Measurements from ENCODE around the gene ITGAL. TPM values are rescaled to one million over a fixed set of nuclear protein-coding genes. Genes with fewer than 3 reads are reported as not detected.

Gene ITGAL
- total RNA-seq, 2 donors from 2014 or later: 2.0 to 2.6 TPM

- Histone ChIP-seq H3K36me3 (no peaks in the 10 kb centered on the region), H3K9me3 (no peaks in the 10 kb centered on the region), H3K27me3 (no peaks in the 10 kb centered on the region), H3K27ac (no peak overlapping the region), H3K4me3 (no peak overlapping the region), H3K4me1 (no peaks in the 10 kb centered on the region)
- no peak for DNase-seq (ENCODE audit: low spot score)
- no peak for TF ChIP-seq CTCF (IDR thresholded peaks at IDR 0.05)
Observed at GRCh38 chr16:30503403-30504296, 31.1 kb downstream of the ITGAL start.

GRCh38 chr16:30509081-30509765, 36.7 kb downstream of the ITGAL start:
- no peak for TF ChIP-seq CTCF (IDR thresholded peaks at IDR 0.05)
- no peaks in the 10 kb centered on the region for H3K36me3 ChIP-seq

GRCh38 chr16:30510376-30510938, 37.9 kb downstream of the ITGAL start:
- TF ChIP-seq CTCF (IDR thresholded peaks at IDR 0.05): no peak
- Histone ChIP-seq H3K36me3 (no peaks in the 10 kb centered on the region), H3K27ac (no peak overlapping the region), H3K4me3 (no peak overlapping the region), H3K9me3 (no peaks in the 10 kb centered on the region), H3K4me1 (no peaks in the 10 kb centered on the region), H3K27me3 (no peaks in the 10 kb centered on the region)
- no peak for DNase-seq (ENCODE audit: low spot score)

More at GRCh38 chr16:30509081-30509765, 36.7 kb downstream of the ITGAL start:
- Histone ChIP-seq H3K9me3 (no peaks in the 10 kb centered on the region), H3K27me3 (no peaks in the 10 kb centered on the region), H3K27ac (no peak overlapping the region), H3K4me3 (no peak overlapping the region), H3K4me1 (no peaks in the 10 kb centered on the region)
- no peak for DNase-seq (ENCODE audit: low spot score)

- Histone ChIP-seq H3K27ac (no peak overlapping the region), H3K36me3 (no peaks in the 10 kb centered on the region), H3K4me3 (no peak overlapping the region), H3K27me3 (no peaks in the 10 kb centered on the region), H3K9me3 (no peaks in the 10 kb centered on the region), H3K4me1 (no peaks in the 10 kb centered on the region)
- TF ChIP-seq CTCF (IDR thresholded peaks at IDR 0.05): no peak
- no peak for DNase-seq (ENCODE audit: low spot score)
Observed at GRCh38 chr16:30511509-30511908, 39.0 kb downstream of the ITGAL start.

GRCh38 chr16:30515275-30515674, 42.7 kb downstream of the ITGAL start:
- no peaks in the 10 kb centered on the region for H3K27me3 ChIP-seq
- no peak overlapping the region for H3K4me3 ChIP-seq
- H3K4me1 ChIP-seq: no peaks in the 10 kb centered on the region
- H3K9me3 ChIP-seq: no peaks in the 10 kb centered on the region
- H3K36me3 ChIP-seq: no peaks in the 10 kb centered on the region
- no peak for DNase-seq (ENCODE audit: low spot score)
- no peak for TF ChIP-seq CTCF (IDR thresholded peaks at IDR 0.05)
- H3K27ac ChIP-seq: no peak overlapping the region
